ENCODE data around the gene LYZL2.

The LYZL2 gene

DNA sequence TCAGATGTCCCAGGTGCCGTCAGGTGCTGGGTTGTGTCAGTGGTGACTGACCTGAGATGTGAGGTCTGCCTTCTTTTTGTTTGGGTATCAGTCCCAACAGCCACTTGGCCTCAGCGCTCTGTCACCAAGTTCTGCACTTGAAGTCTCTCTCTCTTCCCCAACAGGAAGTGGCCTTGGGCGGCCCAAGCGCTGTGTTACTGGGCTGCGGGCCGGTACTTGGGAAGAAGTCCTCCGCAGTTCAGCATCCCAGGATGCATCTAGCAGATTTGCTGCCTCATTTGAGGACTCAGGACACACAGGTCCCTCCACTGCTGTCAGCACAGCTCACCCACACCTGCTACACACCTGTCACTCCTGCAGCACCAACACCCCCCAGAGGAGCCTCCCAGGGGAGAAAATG, 40.1 kb downstream of the LYZL2 start:
- DNase-seq: no peak

DNA sequence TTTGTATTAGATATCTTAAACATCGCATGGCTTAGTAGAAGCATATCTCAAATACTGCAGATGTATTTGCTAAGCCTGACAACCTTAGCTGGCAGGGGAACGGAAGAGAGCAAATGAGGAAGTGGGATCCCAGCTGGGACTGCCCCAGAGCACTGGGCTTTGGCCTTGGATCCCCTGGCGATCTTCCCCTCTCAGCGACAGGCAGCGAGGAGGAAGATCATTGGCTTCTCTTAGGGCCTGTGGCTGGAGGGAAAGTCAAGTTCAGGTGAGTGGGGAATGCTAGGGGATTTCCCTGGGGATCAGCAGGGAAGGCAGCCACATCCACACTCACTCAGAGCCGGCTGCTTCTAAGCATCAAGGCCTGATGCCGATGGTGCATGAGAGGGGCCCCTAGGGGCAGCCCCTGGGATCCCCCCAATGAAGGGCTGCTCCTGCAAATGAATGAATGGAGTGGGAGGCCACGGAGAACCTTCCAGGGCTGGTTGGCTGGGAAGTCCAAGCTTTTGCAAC, 42.0 kb downstream of the LYZL2 start:
- DNase-seq: no peak

DNA sequence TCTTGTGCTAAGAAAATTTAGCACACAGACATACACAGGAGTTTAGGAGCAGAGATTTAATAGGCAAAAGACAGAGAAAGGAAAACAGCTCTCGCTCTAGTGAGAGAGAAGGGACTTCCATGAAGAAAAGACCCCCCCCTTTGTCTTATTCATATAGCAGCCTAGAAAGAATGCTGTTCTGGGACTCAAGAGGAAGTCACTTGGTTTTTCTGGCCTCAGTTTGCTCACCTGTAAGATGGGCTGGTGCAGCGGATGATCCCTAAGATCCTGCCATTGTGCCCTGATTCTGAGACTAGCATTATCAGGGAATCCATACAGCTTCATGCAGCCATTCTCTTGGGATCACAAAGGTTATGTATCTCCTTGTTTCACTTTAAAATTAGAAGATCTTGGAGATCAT, 42.7 kb downstream of the LYZL2 start:
- no peak for DNase-seq

DNA sequence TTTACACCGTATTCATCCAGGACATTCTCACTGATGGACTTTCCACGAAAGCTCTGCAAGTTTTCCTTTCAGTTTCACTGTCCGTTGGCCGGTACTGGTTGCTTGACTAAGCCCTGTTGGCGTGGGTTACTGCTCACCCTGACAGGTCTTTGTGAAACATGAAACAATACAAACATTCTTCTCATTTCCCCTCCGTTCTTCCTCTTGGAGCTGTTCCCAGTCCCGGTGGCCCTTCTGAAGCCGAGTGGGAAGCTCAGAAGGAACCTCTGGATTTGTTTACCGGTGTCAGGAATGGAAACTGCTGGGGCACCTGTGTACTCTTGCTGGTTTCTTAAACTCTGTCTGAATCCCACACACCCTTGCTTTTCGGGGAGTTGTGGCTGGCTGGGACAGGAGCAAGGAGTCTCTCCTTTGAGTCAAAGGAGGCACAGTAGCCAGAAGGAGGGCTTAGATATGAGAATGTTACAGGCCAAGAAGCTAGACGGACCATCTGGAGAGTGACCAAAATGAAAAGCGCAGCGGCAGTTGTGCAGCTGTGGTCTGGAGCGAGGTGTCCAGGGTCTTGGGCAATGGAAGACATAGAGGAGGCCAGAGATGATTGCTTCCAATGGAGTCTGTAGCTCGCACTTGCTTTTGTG, 45.7 kb downstream of the LYZL2 start:
- DNase-seq: no peak

DNA sequence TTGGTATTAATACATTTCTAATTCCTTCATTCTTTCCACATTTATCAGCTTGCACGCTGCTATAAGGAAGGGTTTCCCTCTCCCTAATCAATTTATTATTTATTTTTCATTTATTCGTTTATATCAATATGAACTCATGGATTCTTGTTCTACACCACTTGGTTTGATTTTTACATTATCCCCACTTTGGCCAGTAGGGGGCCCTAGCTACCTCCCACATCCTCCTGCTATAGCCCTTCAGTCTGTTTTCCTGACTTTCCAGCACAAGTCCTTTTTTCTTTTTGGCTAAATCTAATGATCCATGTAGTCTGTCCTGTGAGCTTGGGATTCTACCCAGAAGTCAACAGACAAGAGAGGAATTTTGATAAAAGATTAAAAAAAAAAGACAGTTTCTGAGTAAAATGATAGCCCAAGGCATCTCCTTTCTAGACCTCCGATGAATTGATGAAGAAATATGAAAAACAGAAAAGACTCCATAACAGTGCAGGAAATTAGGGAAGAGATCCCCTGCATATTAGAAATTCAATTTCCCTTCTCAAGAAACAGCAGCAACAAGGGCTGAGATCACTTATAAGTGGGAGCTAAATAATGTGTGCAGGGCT, 47.7 kb downstream of the LYZL2 start:
- DNase-seq: peak; percentile 11

DNA sequence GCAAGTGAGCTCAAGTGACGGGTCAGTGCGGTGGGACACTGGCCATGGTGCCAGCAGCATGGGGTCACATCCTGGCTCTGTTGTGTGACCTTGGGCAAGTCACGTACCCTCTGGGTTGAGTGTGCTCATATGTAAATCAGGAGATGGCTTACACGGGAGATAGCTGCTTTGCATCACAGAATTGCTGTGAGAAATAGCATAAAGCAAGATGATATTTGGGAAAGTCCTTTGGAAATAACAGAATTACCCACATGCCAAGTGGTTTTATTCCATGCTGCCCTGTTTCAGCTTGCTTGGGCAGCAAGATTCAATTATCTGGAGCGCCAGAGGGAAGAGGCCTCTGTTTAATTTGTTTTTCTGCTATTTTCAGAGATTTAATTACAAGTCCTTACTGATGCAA, 48.9 kb downstream of the LYZL2 start:
- no peak for DNase-seq

DNA sequence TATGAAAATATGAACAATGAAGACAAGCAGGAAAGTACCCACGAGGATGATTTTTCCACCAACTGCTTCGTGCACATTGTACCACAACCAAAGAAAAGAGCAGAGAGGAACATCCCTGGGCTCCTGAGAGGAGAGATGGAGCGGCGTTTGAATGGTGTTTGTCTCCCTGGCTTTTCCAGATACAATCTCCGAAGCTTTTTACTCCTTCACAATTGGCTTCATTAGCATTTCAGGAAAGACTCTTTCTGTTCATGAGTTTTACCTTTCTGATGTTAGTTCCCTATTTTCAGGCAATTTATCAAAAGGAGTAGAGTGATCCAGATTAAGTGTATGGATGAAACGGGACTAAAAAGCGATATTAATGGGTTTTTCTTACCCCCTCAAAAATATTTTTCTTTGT, 49.3 kb downstream of the LYZL2 start:
- DNase-seq: no peak

DNA sequence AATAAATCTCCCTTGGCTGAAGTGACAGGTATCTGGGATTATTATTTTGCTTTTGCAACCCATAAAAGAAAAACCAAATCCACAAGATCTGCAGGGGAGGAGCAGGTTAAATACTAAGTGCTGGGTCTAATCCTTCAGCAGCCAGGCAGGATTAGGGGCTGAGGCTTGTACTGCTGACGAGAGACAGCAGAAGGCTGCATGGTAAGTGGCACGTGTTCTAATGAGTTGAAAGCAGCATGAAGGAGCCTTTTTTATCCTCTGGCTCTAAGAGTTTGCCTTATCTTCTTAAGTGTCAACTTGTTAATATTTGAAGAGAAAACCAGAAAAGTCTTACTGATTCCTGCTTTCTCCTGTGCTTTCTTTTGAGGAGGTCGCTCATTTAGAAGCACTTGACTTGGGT, 50.0 kb downstream of the LYZL2 start:
- no peak for DNase-seq

DNA sequence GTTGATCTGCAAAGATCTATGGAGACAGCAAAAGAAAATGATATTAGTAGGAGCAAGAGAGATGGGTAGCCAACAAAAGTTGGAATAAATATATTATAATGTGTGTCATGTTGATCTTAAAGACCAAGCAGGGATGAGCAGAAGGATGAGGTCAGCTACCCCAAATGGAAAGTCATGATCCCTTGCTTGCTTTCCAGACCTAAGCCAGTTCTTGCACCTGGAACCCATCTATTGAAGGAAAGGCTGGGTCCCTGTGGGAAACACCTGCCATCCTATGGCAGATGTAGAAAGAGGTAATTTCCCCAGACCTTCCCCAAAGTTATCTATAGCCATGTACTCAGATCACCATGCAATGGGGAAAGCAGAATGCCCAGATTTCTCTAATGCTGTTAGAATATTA, 52.5 kb downstream of the LYZL2 start:
- DNase-seq: no peak

DNA sequence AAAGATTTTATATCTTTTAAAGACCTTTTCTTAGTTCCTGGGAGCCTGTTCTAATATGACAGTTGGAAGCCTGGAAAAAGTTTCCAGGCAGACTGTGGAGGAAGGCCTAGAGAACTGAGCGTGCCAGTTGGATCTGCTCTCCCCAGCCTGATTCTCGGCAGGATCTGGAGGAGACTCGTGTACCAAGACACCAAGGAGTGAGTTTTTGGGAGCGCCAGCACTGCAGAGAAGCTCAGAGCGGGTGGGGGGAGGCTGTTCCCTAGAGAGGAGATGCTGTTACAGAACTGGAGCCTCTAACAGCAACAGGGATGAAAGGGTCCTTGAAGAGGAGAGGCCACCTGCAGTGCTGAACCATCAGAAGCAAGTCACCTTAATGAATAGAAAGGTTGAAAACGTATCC, 52.9 kb downstream of the LYZL2 start:
- no peak for DNase-seq

DNA sequence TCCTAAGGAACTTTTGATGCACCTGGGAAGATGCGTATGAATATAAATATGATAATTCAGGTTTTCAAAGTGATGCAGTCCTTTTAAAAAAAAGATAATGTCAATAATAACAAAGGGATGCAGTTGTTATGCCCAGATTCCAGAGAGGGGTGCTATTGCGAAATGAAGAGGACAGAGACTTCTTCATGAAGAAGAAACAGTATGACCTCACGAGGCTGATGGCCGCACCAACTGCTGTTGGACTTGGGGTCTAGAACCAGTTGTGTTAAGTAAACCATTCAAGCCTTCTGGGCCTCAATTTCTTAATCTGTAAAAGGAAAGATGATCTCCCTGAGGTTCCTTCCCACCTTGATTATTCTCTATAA, 55.1 kb downstream of the LYZL2 start:
- DNase-seq: no peak

DNA sequence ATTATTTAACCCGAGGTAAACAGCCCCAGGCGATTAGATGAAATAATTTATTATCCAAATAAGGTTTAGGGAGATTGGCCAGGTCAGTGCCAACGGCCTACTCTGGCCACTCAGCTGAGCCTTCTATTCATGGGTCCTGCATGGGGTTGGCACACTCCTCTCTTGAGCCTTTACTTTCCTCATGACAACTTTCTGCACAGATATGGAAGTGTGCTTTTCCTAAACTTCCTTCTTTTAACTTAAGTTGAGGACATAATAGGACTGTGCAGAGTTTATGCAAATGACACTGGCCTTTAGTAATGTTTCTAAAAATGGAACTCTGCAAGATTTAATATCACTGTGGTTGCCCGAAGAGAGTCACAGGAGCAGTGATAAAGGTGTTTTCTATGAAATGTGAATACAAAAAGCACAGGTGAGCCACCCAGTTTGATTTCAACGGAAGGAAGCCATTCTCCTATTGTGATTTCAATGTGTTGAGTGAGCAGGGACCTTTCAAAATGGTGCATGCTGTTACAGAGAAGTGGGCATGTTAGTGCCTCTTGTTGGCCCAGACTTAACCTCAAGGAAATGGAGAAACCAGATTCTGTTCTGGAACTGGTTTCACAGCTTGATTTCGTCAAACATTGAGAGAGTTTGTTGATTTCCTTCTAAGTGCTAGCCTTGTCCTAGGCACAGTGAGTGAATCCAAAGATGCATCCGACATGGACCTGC, 55.7 kb downstream of the LYZL2 start:
- DNase-seq: no peak

DNA sequence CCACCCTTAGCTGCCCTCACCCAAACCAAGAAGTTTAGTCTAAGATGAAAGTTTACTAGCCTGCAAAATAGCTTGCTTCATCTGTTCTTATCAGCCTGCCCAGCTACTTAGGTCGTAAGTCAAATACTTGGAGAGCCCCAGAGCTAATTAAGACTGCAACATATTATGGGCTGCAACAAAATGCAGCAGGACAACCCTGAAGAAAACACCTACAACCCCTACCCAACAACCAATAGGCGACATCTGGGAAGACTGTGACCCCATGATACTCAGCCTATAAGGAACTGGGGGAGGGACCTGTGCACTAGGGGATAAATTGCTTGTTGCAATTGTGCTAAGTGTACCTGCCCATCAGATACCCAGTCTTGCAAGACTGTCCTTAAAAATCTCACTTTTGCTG, 64.1 kb downstream of the LYZL2 start:
- no peak for DNase-seq

DNA sequence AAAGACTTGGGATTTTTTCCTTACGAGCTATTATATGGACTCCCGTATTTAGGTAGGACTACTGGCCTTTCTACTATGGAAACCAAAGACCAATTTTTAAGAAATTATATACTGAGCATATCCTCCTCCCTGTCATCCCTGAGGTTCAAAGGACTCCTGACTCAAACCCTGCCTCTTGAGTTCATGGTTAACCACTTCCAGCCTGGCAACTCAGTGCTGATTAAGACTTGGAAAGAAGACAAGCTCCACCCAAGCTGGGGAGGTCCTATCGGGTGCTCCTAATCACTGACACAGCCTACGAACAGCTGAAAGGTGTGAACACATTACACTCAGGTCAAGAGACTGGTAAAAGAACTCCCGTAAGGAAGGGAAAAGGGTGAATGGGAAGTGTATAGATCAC, 66.8 kb downstream of the LYZL2 start:
- no peak for DNase-seq

All from activated gamma-delta T cell treated with Interleukin-2 at 50 U/mL for 16 hours (primary cell).